H9 (cell line): ENCODE measurements around the gene ZNF224. TPM values are rescaled to one million over a fixed set of nuclear protein-coding genes. Genes with fewer than 3 reads are reported as not detected.

Source experiments
- DNase-seq: peaks from one replicate; pipeline ENCODE4 v3.0.0-alpha.2; 2017
- H2AFZ ChIP-seq: one replicate; pipeline ENCODE4 v1.6.1; 2013; ENCODE audit warnings: mild to moderate bottlenecking, low read length, control low read depth, moderate library complexity
- H2AK5ac ChIP-seq: 2 replicates; pipeline ENCODE4 v1.6.1; 2013; ENCODE audit warnings: low read length, control low read depth, mixed read lengths; ENCODE audit not compliant: insufficient read length
- H2BK120ac ChIP-seq: one replicate; pipeline ENCODE4 v1.6.1; 2013; ENCODE audit warnings: low read depth, mild to moderate bottlenecking, low read length, control low read depth, inconsistent platforms; ENCODE audit not compliant: poor library complexity, severe bottlenecking
- H2BK12ac ChIP-seq: 2 replicates; pipeline ENCODE4 v1.6.1; 2013; ENCODE audit warnings: low read length, control low read depth, mixed read lengths, low read depth; ENCODE audit not compliant: insufficient read length
- H2BK15ac ChIP-seq: 2 replicates; pipeline ENCODE4 v1.6.1; 2013; ENCODE audit warnings: low read depth, low read length, control low read depth
- H2BK20ac ChIP-seq: one replicate; pipeline ENCODE4 v1.6.1; 2013; ENCODE audit warnings: low read depth, mild to moderate bottlenecking, low read length, control low read depth, inconsistent platforms; ENCODE audit not compliant: poor library complexity, severe bottlenecking
- H2BK5ac ChIP-seq: 2 replicates; pipeline ENCODE4 v1.6.1; 2013; ENCODE audit warnings: low read length, control low read depth, mixed read lengths; ENCODE audit not compliant: insufficient read length
- H3K14ac ChIP-seq: 2 replicates; pipeline ENCODE4 v1.6.1; 2013; ENCODE audit warnings: low read length, control low read depth; ENCODE audit not compliant: insufficient read depth
- H3K18ac ChIP-seq: 2 replicates; pipeline ENCODE4 v1.6.1; 2013; ENCODE audit warnings: low read depth, mild to moderate bottlenecking, mixed read lengths, low read length, control low read depth; ENCODE audit not compliant: insufficient read length
- H3K23ac ChIP-seq: 2 replicates; pipeline ENCODE4 v1.6.1; 2013; ENCODE audit warnings: low read length, control low read depth, mixed read lengths, low read depth; ENCODE audit not compliant: insufficient read length
- H3K23me2 ChIP-seq: 2 replicates; pipeline ENCODE4 v1.6.1; 2013; ENCODE audit warnings: low read depth, mild to moderate bottlenecking, mixed read lengths, low read length, control low read depth; ENCODE audit not compliant: insufficient read length, poor library complexity, severe bottlenecking
- H3K27ac ChIP-seq: 2 replicates; pipeline ENCODE4 v1.5.1; 2013; ENCODE audit warnings: low read length, control low read depth, mixed read lengths, low read depth; ENCODE audit not compliant: insufficient read length
- H3K27me3 ChIP-seq: 2 replicates; pipeline ENCODE4 v1.6.1; 2013; ENCODE audit warnings: low read length, control low read depth, inconsistent platforms; ENCODE audit not compliant: insufficient read depth
- H3K4ac ChIP-seq: 2 replicates; pipeline ENCODE4 v1.6.1; 2013; ENCODE audit warnings: low read depth, mild to moderate bottlenecking, control low read depth, inconsistent platforms, low read length, moderate library complexity
- H3K4me1 ChIP-seq: 2 replicates; pipeline ENCODE4 v1.6.1; 2013; ENCODE audit warnings: low read length, control low read depth, inconsistent platforms; ENCODE audit not compliant: insufficient read depth
- H3K4me2 ChIP-seq: 2 replicates; pipeline ENCODE4 v1.6.1; 2013; ENCODE audit warnings: low read length, control low read depth, mixed read lengths; ENCODE audit not compliant: insufficient read length, insufficient read depth
- H3K56ac ChIP-seq: 2 replicates; pipeline ENCODE4 v1.6.1; 2013; ENCODE audit warnings: low read depth, mild to moderate bottlenecking, mixed read lengths, low read length, control low read depth; ENCODE audit not compliant: insufficient read length
- H3K79me1 ChIP-seq: 2 replicates; pipeline ENCODE4 v1.6.1; 2013; ENCODE audit warnings: low read depth, mild to moderate bottlenecking, moderate library complexity, low read length, control low read depth, inconsistent platforms; ENCODE audit not compliant: insufficient read depth, poor library complexity, severe bottlenecking
- H3K79me2 ChIP-seq: 2 replicates; pipeline ENCODE4 v1.6.1; 2013; ENCODE audit warnings: low read length, control low read depth, inconsistent platforms; ENCODE audit not compliant: insufficient read depth
- H3K9ac ChIP-seq: 2 replicates; pipeline ENCODE4 v1.6.1; 2013; ENCODE audit warnings: low read length, control low read depth, mixed read lengths; ENCODE audit not compliant: insufficient read length; ENCODE audit errors: extremely low read depth
- H3K9me3 ChIP-seq: one replicate; pipeline ENCODE4 v1.6.1; 2013; ENCODE audit warnings: low read depth, low read length, inconsistent platforms; ENCODE audit not compliant: control insufficient read depth
- H3T11ph ChIP-seq: one replicate; pipeline ENCODE4 v1.6.1; 2013; ENCODE audit warnings: mild to moderate bottlenecking, low read length, control low read depth, inconsistent platforms
- H4K20me1 ChIP-seq: one replicate; pipeline ENCODE4 v1.6.1; 2013; ENCODE audit not compliant: control insufficient read depth, insufficient read length, insufficient read depth
- H4K5ac ChIP-seq: 2 replicates; pipeline ENCODE4 v1.6.1; 2013; ENCODE audit warnings: low read depth, mild to moderate bottlenecking, mixed read lengths, low read length, control low read depth; ENCODE audit not compliant: insufficient read length
- H4K8ac ChIP-seq: replicated peaks from 2 replicates; pipeline ENCODE4 v1.6.1; 2013; ENCODE audit warnings: low read length, control low read depth, mixed read lengths, low read depth; ENCODE audit not compliant: insufficient read length
- H4K91ac ChIP-seq: 2 replicates; pipeline ENCODE4 v1.6.1; 2013; ENCODE audit warnings: low read depth, mild to moderate bottlenecking, moderate library complexity, mixed read lengths, low read length, control low read depth; ENCODE audit not compliant: insufficient read length
- H3K27ac Mint-ChIP-seq, 3 experiments: 2 replicates in 2 of 3; 3 replicates in 1 of 3; pipeline ENCODE4 v1.8.0; 2020 to 2021; ENCODE audit warnings: mixed read lengths in 3 of 3, mild to moderate bottlenecking in 1 of 3, moderate library complexity in 1 of 3
- H3K27me3 Mint-ChIP-seq: 2 replicates; pipeline ENCODE4 v1.8.0; 2021; ENCODE audit warnings: low read depth, mild to moderate bottlenecking, moderate library complexity, mixed read lengths
- H3K36me3 Mint-ChIP-seq, 3 experiments: 2 replicates in 2 of 3; 3 replicates in 1 of 3; pipeline ENCODE4 v1.8.0; 2020 to 2021; ENCODE audit warnings: low read depth in 3 of 3, mixed read lengths in 3 of 3; ENCODE audit not compliant: insufficient read depth in 1 of 3
- H3K4me1 Mint-ChIP-seq, 2 experiments: 2 replicates each; pipeline ENCODE4 v1.8.0; 2020; ENCODE audit warnings: mixed read lengths in 2 of 2
- H3K4me3 Mint-ChIP-seq, 2 experiments: 2 replicates in 1 of 2; 3 replicates in 1 of 2; pipeline ENCODE4 v1.8.0; 2020 to 2021; ENCODE audit warnings: mild to moderate bottlenecking in 2 of 2, mixed read lengths in 2 of 2, moderate library complexity in 1 of 2
- H3K9me3 Mint-ChIP-seq, 2 experiments: 2 replicates in 1 of 2; 3 replicates in 1 of 2; pipeline ENCODE4 v1.8.0; 2020; ENCODE audit warnings: mild to moderate bottlenecking in 2 of 2, mixed read lengths in 2 of 2, moderate library complexity in 1 of 2
- WGBS: extraction: QIAGEN DNeasy Blood & Tissue Kit; methylation state at CpG from one replicate; pipeline ENCODE4 v1.1.7; 2013; ENCODE audit warnings: missing lambda C conversion rate, low lambda C conversion rate, mixed read lengths; ENCODE audit not compliant: insufficient read length; ENCODE audit errors: extremely low coverage; 5-methylcytosine and 5-hydroxymethylcytosine counted together
- total RNA-seq: library from RNA; stranded (reverse); gene quantifications from 2 replicates; pipeline ENCODE4 v1.2.1, GENCODE V29; 2021
- TF ChIP-seq, protein P1 (sequence below): fragments of 200-600 bp; sonication (generic); conservative IDR thresholded peaks from 3 replicates; pipeline ENCODE4 v1.8.0; 2021; ENCODE audit warnings: antibody characterized with exemption, mild to moderate bottlenecking

Gene ZNF224
- total RNA-seq, 1 experiment from 2014 or later = 19.0 TPM

DNA sequence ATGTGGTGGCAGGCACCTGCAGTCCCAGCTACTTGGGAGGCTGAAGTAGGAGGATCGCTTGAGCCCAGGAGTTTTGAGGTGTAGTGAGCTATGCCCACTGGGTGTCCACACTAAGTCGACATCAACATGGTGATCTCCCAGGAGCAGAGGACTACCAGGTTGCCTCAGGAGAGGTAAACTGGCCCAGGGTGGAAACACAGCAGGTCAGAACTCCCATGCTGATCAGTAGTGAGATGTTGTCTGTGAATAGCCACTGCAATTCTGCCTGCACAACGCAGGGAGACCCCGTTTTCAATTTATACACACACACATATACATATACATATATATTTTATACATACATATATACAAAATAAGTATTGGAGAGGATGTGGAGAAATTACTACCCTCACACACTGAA, 2.1 kb upstream of the ZNF224 start:
- H2AK5ac ChIP-seq = no peak overlapping the region
- no peaks in the 10 kb centered on the region for H3K4me1 ChIP-seq
- no peak overlapping the region for H2AFZ ChIP-seq
- no peak for DNase-seq
- TF ChIP-seq, protein P1, sequence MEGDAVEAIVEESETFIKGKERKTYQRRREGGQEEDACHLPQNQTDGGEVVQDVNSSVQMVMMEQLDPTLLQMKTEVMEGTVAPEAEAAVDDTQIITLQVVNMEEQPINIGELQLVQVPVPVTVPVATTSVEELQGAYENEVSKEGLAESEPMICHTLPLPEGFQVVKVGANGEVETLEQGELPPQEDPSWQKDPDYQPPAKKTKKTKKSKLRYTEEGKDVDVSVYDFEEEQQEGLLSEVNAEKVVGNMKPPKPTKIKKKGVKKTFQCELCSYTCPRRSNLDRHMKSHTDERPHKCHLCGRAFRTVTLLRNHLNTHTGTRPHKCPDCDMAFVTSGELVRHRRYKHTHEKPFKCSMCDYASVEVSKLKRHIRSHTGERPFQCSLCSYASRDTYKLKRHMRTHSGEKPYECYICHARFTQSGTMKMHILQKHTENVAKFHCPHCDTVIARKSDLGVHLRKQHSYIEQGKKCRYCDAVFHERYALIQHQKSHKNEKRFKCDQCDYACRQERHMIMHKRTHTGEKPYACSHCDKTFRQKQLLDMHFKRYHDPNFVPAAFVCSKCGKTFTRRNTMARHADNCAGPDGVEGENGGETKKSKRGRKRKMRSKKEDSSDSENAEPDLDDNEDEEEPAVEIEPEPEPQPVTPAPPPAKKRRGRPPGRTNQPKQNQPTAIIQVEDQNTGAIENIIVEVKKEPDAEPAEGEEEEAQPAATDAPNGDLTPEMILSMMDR = no peak
- H4K20me1 ChIP-seq = no peaks in the 10 kb centered on the region
- no peak overlapping the region for H2BK120ac ChIP-seq
- no peaks in the 10 kb centered on the region for H3K79me1 ChIP-seq
- H4K5ac ChIP-seq = no peak overlapping the region
- H3K79me2 ChIP-seq = no peaks in the 10 kb centered on the region
- no peaks in the 10 kb centered on the region for H3K27me3 ChIP-seq
- no peak overlapping the region for H3K4me2 ChIP-seq
- H3K27ac ChIP-seq = no peak overlapping the region
- H2BK12ac ChIP-seq = no peak overlapping the region
- no peaks in the 10 kb centered on the region for H3K9me3 ChIP-seq
- H3T11ph ChIP-seq = no peak overlapping the region
- no peak overlapping the region for H3K23ac ChIP-seq
- no peak overlapping the region for H4K91ac ChIP-seq
- H3K4ac ChIP-seq = no peak overlapping the region
- no peak overlapping the region for H3K14ac ChIP-seq
- no peak overlapping the region for H2BK5ac ChIP-seq
- no peak overlapping the region for H3K56ac ChIP-seq
- Mint-ChIP-seq H3K27ac (no peak overlapping the region), H3K9me3 (0 out of 5 replicates have a peak, but pooled peaks cover 0 to 3% of the 10 kb centered on the region in 2 experiments), H3K27me3 (peaks cover 5% of the 10 kb centered on the region), H3K4me3 (no peak overlapping the region), H3K4me1 (peaks cover 4 to 5% of the 10 kb centered on the region in 2 experiments), H3K36me3 (peaks cover 0 to 4% (median 3%) of the 10 kb centered on the region in 3 experiments; a peak in 3 of 7 replicates)
- H2BK15ac ChIP-seq = no peak overlapping the region
- no peak overlapping the region for H3K18ac ChIP-seq
- peaks cover 12% of the 10 kb centered on the region for H3K23me2 ChIP-seq
- H3K9ac ChIP-seq = no peak overlapping the region
- no CpG with 5 or more reads among the region's 4 CpGs for WGBS
- no peak overlapping the region for H4K8ac ChIP-seq
- no peak overlapping the region for H2BK20ac ChIP-seq
